ENCODE data around the gene ANKRD33. TPM values are rescaled to one million over a fixed set of nuclear protein-coding genes. Genes with fewer than 3 reads are reported as not detected.

ANKRD33 gene
- total and polyA plus RNA-seq, 2 experiments from 2014 or later, result not detected

DNA sequence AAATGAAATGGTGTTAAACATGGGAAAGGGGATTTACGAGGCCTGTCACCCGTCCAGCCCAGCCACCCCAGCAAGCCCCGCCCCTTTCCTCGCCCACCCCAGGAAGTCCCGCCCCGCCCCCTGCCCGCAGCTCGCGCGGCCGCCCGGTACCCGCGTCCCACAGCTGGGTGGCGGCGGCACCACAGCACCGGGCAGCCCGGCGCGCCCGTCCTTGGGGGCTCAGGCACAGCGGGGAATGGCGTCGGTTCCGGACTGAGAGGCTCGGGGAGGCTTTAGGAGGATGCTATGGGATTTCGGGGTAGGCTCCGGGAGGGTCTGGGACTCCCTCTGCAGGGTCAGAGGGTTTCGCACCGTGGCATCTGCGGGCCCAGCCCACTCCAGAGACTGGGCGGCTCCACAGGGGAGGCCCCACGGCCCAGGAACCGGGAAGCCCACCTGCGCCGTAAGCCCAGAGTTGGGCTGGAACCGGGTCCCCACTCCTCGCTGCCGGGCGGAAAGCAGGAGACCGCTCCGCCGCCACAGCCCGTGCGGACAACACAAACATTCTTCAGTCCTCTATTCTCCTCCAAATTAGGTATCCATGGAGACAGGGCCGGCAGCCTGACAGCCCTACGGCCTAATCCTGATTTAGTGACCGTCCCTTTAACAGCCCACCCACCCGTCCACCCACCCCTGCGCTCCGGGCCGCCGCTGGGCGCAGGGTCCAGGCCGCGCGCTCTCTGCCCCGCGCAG lies 40.8 kb upstream of the ANKRD33 start:
- Histone ChIP-seq H3K9me2 (ENCODE audit: insufficient read depth) (no peaks in the 10 kb centered on the region), H3K9ac (no peak overlapping the region), H3K79me2 (ENCODE audit: insufficient read depth) (no peaks in the 10 kb centered on the region), H3K27ac (no peak overlapping the region), H3F3A (ENCODE audit: insufficient read depth) (no peaks in the 10 kb centered on the region), H3K36me3 (ENCODE audit: low read depth) (no peaks in the 10 kb centered on the region), H3K4me3 (peak overlapping the region; percentile 66), H4K20me1 (ENCODE audit: insufficient read depth) (no peaks in the 10 kb centered on the region), H3K27me3 (replicated peaks; ENCODE audit: insufficient read depth) (peaks cover 60% of the 10 kb centered on the region), H3K4me1 (ENCODE audit: insufficient read depth) (no peaks in the 10 kb centered on the region; the same call in 1 of the 2 replicates), H3K9me3 (ENCODE audit: low read depth) (no peaks in the 10 kb centered on the region), H3K4me2 (ENCODE audit: unreplicated experiment) (peak overlapping the region; percentile 74), H2AFZ (peak overlapping the region; percentile 65)
- WGBS, 2 experiments (ENCODE audit: low coverage in 1 of 2, low lambda C conversion rate in 2 of 2, missing lambda C conversion rate in 2 of 2), result 2% methylated on average over 35 to 59 of the region's 59 CpGs
- TF ChIP-seq EZH2 (IDR thresholded peaks at IDR 0.05; ENCODE audit: insufficient read depth, poor library complexity, severe bottlenecking) (peak; percentile 80), EZH2phosphoT487 (IDR thresholded peaks at IDR 0.05; ENCODE audit: insufficient read depth, low read depth) (peak; percentile 80; the same call in 1 of the 2 replicates)
- in situ Hi-C loops (cut with MboI), result no loop called here
- peak; percentile 46 for DNase-seq

GRCh38 chr12:51847643-51848325 lies 40.1 kb upstream of the ANKRD33 start:
- Histone ChIP-seq H4K20me1 (ENCODE audit: insufficient read depth) (no peaks in the 10 kb centered on the region), H3K36me3 (ENCODE audit: low read depth) (no peaks in the 10 kb centered on the region), H3K27ac (no peak overlapping the region), H3K4me1 (ENCODE audit: insufficient read depth) (no peaks in the 10 kb centered on the region; the same call in 1 of the 2 replicates), H3K9me2 (ENCODE audit: insufficient read depth) (no peaks in the 10 kb centered on the region), H3K9me3 (ENCODE audit: low read depth) (no peaks in the 10 kb centered on the region), H3F3A (ENCODE audit: insufficient read depth) (no peaks in the 10 kb centered on the region), H3K9ac (no peak overlapping the region), H3K27me3 (replicated peaks; ENCODE audit: insufficient read depth) (peaks cover 53% of the 10 kb centered on the region), H3K79me2 (ENCODE audit: insufficient read depth) (no peaks in the 10 kb centered on the region), H3K4me2 (ENCODE audit: unreplicated experiment) (peak overlapping the region; percentile 22), H3K4me3 (peak overlapping the region; percentile 66), H2AFZ (peak overlapping the region; percentile 65; the same call in 1 of the 2 replicates)
- WGBS, 2 experiments (ENCODE audit: low coverage in 1 of 2, low lambda C conversion rate in 2 of 2, missing lambda C conversion rate in 2 of 2), result 1 to 3% methylated on average over 20 to 26 of the region's 40 CpGs
- in situ Hi-C loops (cut with MboI), result no loop called here
- TF ChIP-seq EZH2phosphoT487 (IDR thresholded peaks at IDR 0.05; ENCODE audit: insufficient read depth, low read depth), result no peak
- peak; percentile 34 for TF ChIP-seq EZH2 (IDR thresholded peaks at IDR 0.05; ENCODE audit: insufficient read depth, poor library complexity, severe bottlenecking)
- peak; percentile 35 for DNase-seq

- H3K27me3 ChIP-seq (replicated peaks; ENCODE audit: insufficient read depth), result peaks cover 48% of the 10 kb centered on the region
- no peaks in the 10 kb centered on the region for H3K36me3 ChIP-seq (ENCODE audit: low read depth)
- H3K4me1 ChIP-seq (ENCODE audit: insufficient read depth), result no peaks in the 10 kb centered on the region; the same call in 1 of the 2 replicates
- H2AFZ ChIP-seq, result peak within 1 kb of the TSS; percentile 49; the same call in 1 of the 2 replicates
- no peaks in the 10 kb centered on the region for H4K20me1 ChIP-seq (ENCODE audit: insufficient read depth)
- TF ChIP-seq EZH2phosphoT487 (IDR thresholded peaks at IDR 0.05; ENCODE audit: insufficient read depth, low read depth) (no peak), EZH2 (IDR thresholded peaks at IDR 0.05; ENCODE audit: insufficient read depth, poor library complexity, severe bottlenecking) (peak; percentile 39)
- in situ Hi-C loops (cut with MboI), result no loop called here
- no peaks in the 10 kb centered on the region for H3K9me2 ChIP-seq (ENCODE audit: insufficient read depth)
- H3K9ac ChIP-seq, result no peak within 1 kb of the TSS
- H3K4me3 ChIP-seq, result peak within 1 kb of the TSS; percentile 42; the same call in 1 of the 2 replicates
- no peak within 1 kb of the TSS for H3K27ac ChIP-seq
- no peaks in the 10 kb centered on the region for H3K79me2 ChIP-seq (ENCODE audit: insufficient read depth)
- no peaks in the 10 kb centered on the region for H3K9me3 ChIP-seq (ENCODE audit: low read depth)
- 3% methylated on average over 40 of the region's 51 CpGs; no CpG with 5 or more reads in 1 of the 2 experiments for WGBS, 2 experiments (ENCODE audit: low coverage in 1 of 2, low lambda C conversion rate in 2 of 2, missing lambda C conversion rate in 2 of 2)
- DNase-seq, result no peak
- H3K4me2 ChIP-seq (ENCODE audit: unreplicated experiment), result peak within 1 kb of the TSS; percentile 22
- no peaks in the 10 kb centered on the region for H3F3A ChIP-seq (ENCODE audit: insufficient read depth)
These were observed 39.6 kb upstream of the ANKRD33 start, which contains the start of gene FIGNL2 for GRCh38 chr12:51848326-51848727. Gene FIGNL2, minus strand, starts transcription at chr12:51848718. Its CDS starts 26,305 bp downstream, at chr12:51822413.

DNA sequence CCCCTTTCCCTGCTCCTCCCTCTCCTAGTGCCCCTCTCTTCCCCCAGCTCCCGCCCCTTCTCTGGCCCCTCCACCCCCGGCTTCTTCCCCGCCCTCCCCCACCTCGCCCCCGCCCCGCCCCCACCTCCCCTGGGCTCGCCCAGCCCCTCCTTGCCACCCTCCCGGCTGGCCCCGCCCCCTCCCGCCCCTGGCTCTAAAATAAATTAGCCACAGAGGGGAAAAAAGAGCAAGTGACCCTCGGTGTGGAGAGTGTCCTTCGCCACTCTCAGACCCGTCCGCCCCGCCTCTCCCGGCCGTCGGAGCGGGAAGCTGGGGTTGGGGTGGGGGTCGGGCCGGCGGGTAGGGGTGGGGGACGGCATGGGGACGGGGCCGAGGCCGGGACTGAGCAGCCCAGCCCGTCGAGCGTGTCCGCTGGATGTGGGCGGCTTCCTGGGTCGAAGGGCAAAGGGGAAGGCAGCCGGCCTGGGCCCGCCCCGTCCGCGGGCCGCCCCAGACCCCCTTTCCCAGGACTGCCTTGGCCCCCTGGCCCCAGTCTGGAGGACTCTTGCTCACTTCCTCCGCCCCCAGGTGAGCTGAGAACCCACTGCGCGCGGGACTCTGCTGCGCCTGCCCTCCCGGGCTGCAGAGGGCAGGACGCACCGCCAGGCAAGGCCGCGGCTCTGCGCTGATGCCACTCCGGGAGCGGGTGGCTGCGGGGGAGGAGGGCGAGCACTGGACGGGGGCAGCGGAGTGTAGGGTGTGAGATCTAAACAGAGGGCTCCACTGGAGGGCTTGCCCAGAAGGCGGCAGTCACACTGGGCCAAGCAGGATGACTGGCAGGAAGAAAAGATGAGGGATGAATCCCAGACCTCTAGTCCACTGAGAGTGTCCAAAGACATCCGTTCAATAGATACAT lies 38.8 kb upstream of the ANKRD33 start:
- in situ Hi-C loops (cut with MboI), result no loop called here

More for the DNA sequence above, 38.8 kb upstream of the ANKRD33 start:
- Histone ChIP-seq H3K27ac (no peak overlapping the region), H3K27me3 (replicated peaks; ENCODE audit: insufficient read depth) (peaks cover 40% of the 10 kb centered on the region), H3F3A (ENCODE audit: insufficient read depth) (no peaks in the 10 kb centered on the region), H3K9ac (no peak overlapping the region), H3K4me2 (ENCODE audit: unreplicated experiment) (no peak overlapping the region), H3K9me2 (ENCODE audit: insufficient read depth) (no peaks in the 10 kb centered on the region), H4K20me1 (ENCODE audit: insufficient read depth) (no peaks in the 10 kb centered on the region), H3K79me2 (ENCODE audit: insufficient read depth) (no peaks in the 10 kb centered on the region), H3K4me3 (no peak overlapping the region), H3K4me1 (ENCODE audit: insufficient read depth) (no peaks in the 10 kb centered on the region; the same call in 1 of the 2 replicates), H3K9me3 (ENCODE audit: low read depth) (no peaks in the 10 kb centered on the region), H2AFZ (no peak overlapping the region), H3K36me3 (ENCODE audit: low read depth) (no peaks in the 10 kb centered on the region)
- no peak for DNase-seq
- TF ChIP-seq EZH2 (IDR thresholded peaks at IDR 0.05; ENCODE audit: insufficient read depth, poor library complexity, severe bottlenecking) (no peak), EZH2phosphoT487 (IDR thresholded peaks at IDR 0.05; ENCODE audit: insufficient read depth, low read depth) (no peak)
- WGBS, 2 experiments (ENCODE audit: low coverage in 1 of 2, low lambda C conversion rate in 2 of 2, missing lambda C conversion rate in 2 of 2), result 57 to 83% methylated on average over 21 to 57 of the region's 57 CpGs

All from GM23248 (cell line).